Measurements from ENCODE around the gene PSMA6. TPM values are rescaled to one million over a fixed set of nuclear protein-coding genes. Genes with fewer than 3 reads are reported as not detected.

PSMA6 gene
- total and polyA plus RNA-seq, 2 experiments from 2014 or later: 171 to 225 TPM

- 86 to 89% methylated on average over 5 of the region's 5 CpGs for WGBS, 2 experiments (ENCODE audit: low coverage in 1 of 2, low lambda C conversion rate in 2 of 2, missing lambda C conversion rate in 2 of 2)
- Histone ChIP-seq H3K79me2 (ENCODE audit: insufficient read depth) (peaks cover 96% of the 10 kb centered on the region), H3K4me1 (ENCODE audit: insufficient read depth) (no peaks in the 10 kb centered on the region), H4K20me1 (ENCODE audit: insufficient read depth) (peaks cover 13% of the 10 kb centered on the region), H3K4me3 (no peak overlapping the region), H3K27ac (no peak overlapping the region), H3K9me3 (ENCODE audit: low read depth) (no peaks in the 10 kb centered on the region), H3F3A (ENCODE audit: insufficient read depth) (0 out of 2 replicates have a peak, but pooled peaks cover 5% of the 10 kb centered on the region), H3K27me3 (replicated peaks; ENCODE audit: insufficient read depth) (no peaks in the 10 kb centered on the region), H3K9ac (no peak overlapping the region), H3K9me2 (ENCODE audit: insufficient read depth) (no peaks in the 10 kb centered on the region), H3K36me3 (ENCODE audit: low read depth) (peaks cover 33% of the 10 kb centered on the region), H3K4me2 (ENCODE audit: unreplicated experiment) (no peak overlapping the region), H2AFZ (no peak overlapping the region)
- TF ChIP-seq EZH2 (IDR thresholded peaks at IDR 0.05; ENCODE audit: insufficient read depth, poor library complexity, severe bottlenecking): no peak
- TF ChIP-seq EZH2phosphoT487 (IDR thresholded peaks at IDR 0.05; ENCODE audit: insufficient read depth, low read depth): no peak
- in situ Hi-C loops (cut with MboI): no loop called here
- DNase-seq: no peak
These were observed 13.9 kb downstream of the PSMA6 start for GRCh38 chr14:35306114-35306513.

GRCh38 chr14:35317820-35318219, 25.6 kb downstream of the PSMA6 start:
- peaks cover 51% of the 10 kb centered on the region for H3K36me3 ChIP-seq (ENCODE audit: low read depth)
- no peak overlapping the region for H3K27ac ChIP-seq
- no peak overlapping the region for H3K4me3 ChIP-seq
- H3K4me2 ChIP-seq (ENCODE audit: unreplicated experiment): no peak overlapping the region
- H3K9ac ChIP-seq: no peak overlapping the region
- TF ChIP-seq EZH2phosphoT487 (IDR thresholded peaks at IDR 0.05; ENCODE audit: insufficient read depth, low read depth) (no peak), EZH2 (IDR thresholded peaks at IDR 0.05; ENCODE audit: insufficient read depth, poor library complexity, severe bottlenecking) (no peak)
- DNase-seq: no peak
- in situ Hi-C loops (cut with MboI): no loop called here
- no peaks in the 10 kb centered on the region for H4K20me1 ChIP-seq (ENCODE audit: insufficient read depth)
- no peaks in the 10 kb centered on the region; the same call in 1 of the 2 replicates for H3K79me2 ChIP-seq (ENCODE audit: insufficient read depth)
- no peaks in the 10 kb centered on the region for H3K9me3 ChIP-seq (ENCODE audit: low read depth)
- 0 out of 2 replicates have a peak, but pooled peaks cover 9% of the 10 kb centered on the region for H3F3A ChIP-seq (ENCODE audit: insufficient read depth)
- no peaks in the 10 kb centered on the region for H3K27me3 ChIP-seq (replicated peaks; ENCODE audit: insufficient read depth)
- no peaks in the 10 kb centered on the region for H3K9me2 ChIP-seq (ENCODE audit: insufficient read depth)
- 97 to 99% methylated on average over 3 of the region's 3 CpGs for WGBS, 2 experiments (ENCODE audit: low coverage in 1 of 2, low lambda C conversion rate in 2 of 2, missing lambda C conversion rate in 2 of 2)
- no peak overlapping the region for H2AFZ ChIP-seq
- no peaks in the 10 kb centered on the region for H3K4me1 ChIP-seq (ENCODE audit: insufficient read depth)

GRCh38 chr14:35319509-35319908, 27.3 kb downstream of the PSMA6 start:
- no peaks in the 10 kb centered on the region for H3K9me3 ChIP-seq (ENCODE audit: low read depth)
- H4K20me1 ChIP-seq (ENCODE audit: insufficient read depth): no peaks in the 10 kb centered on the region
- no peak overlapping the region for H2AFZ ChIP-seq
- no peaks in the 10 kb centered on the region; the same call in 1 of the 2 replicates for H3K79me2 ChIP-seq (ENCODE audit: insufficient read depth)
- no peaks in the 10 kb centered on the region for H3K4me1 ChIP-seq (ENCODE audit: insufficient read depth)
- TF ChIP-seq EZH2 (IDR thresholded peaks at IDR 0.05; ENCODE audit: insufficient read depth, poor library complexity, severe bottlenecking): no peak
- no peak for TF ChIP-seq EZH2phosphoT487 (IDR thresholded peaks at IDR 0.05; ENCODE audit: insufficient read depth, low read depth)
- H3F3A ChIP-seq (ENCODE audit: insufficient read depth): 0 out of 2 replicates have a peak, but pooled peaks cover 1% of the 10 kb centered on the region
- H3K9ac ChIP-seq: no peak overlapping the region
- no peak overlapping the region for H3K4me2 ChIP-seq (ENCODE audit: unreplicated experiment)
- no peaks in the 10 kb centered on the region for H3K27me3 ChIP-seq (replicated peaks; ENCODE audit: insufficient read depth)
- H3K36me3 ChIP-seq (ENCODE audit: low read depth): peaks cover 34% of the 10 kb centered on the region
- no peak overlapping the region for H3K4me3 ChIP-seq
- H3K27ac ChIP-seq: no peak overlapping the region
- H3K9me2 ChIP-seq (ENCODE audit: insufficient read depth): no peaks in the 10 kb centered on the region
- DNase-seq: no peak
- 97 to 98% methylated on average over 4 of the region's 4 CpGs for WGBS, 2 experiments (ENCODE audit: low coverage in 1 of 2, low lambda C conversion rate in 2 of 2, missing lambda C conversion rate in 2 of 2)
- in situ Hi-C loops (cut with MboI): no loop called here

GRCh38 chr14:35320472-35320871, 28.3 kb downstream of the PSMA6 start:
- no peaks in the 10 kb centered on the region for H3K27me3 ChIP-seq (replicated peaks; ENCODE audit: insufficient read depth)
- no peak overlapping the region for H3K27ac ChIP-seq
- no peak for TF ChIP-seq EZH2 (IDR thresholded peaks at IDR 0.05; ENCODE audit: insufficient read depth, poor library complexity, severe bottlenecking)
- no peak for TF ChIP-seq EZH2phosphoT487 (IDR thresholded peaks at IDR 0.05; ENCODE audit: insufficient read depth, low read depth)
- H4K20me1 ChIP-seq (ENCODE audit: insufficient read depth): no peaks in the 10 kb centered on the region
- H3K9ac ChIP-seq: no peak overlapping the region
- H3K9me3 ChIP-seq (ENCODE audit: low read depth): no peaks in the 10 kb centered on the region
- peaks cover 25% of the 10 kb centered on the region for H3K36me3 ChIP-seq (ENCODE audit: low read depth)
- in situ Hi-C loops (cut with MboI): no loop called here
- no peak for DNase-seq
- H3K79me2 ChIP-seq (ENCODE audit: insufficient read depth): no peaks in the 10 kb centered on the region
- 79 to 88% methylated on average over 2 of the region's 2 CpGs for WGBS, 2 experiments (ENCODE audit: low coverage in 1 of 2, low lambda C conversion rate in 2 of 2, missing lambda C conversion rate in 2 of 2)
- no peak overlapping the region for H3K4me2 ChIP-seq (ENCODE audit: unreplicated experiment)
- H3F3A ChIP-seq (ENCODE audit: insufficient read depth): no peaks in the 10 kb centered on the region
- no peaks in the 10 kb centered on the region for H3K4me1 ChIP-seq (ENCODE audit: insufficient read depth)
- no peak overlapping the region for H3K4me3 ChIP-seq
- H2AFZ ChIP-seq: no peak overlapping the region
- no peaks in the 10 kb centered on the region for H3K9me2 ChIP-seq (ENCODE audit: insufficient read depth)

- no peaks in the 10 kb centered on the region for H3K27me3 ChIP-seq (replicated peaks; ENCODE audit: insufficient read depth)
- H3K9ac ChIP-seq: no peak overlapping the region
- H2AFZ ChIP-seq: no peak overlapping the region
- no peak overlapping the region for H3K27ac ChIP-seq
- no peaks in the 10 kb centered on the region for H3K79me2 ChIP-seq (ENCODE audit: insufficient read depth)
- no peak overlapping the region for H3K4me2 ChIP-seq (ENCODE audit: unreplicated experiment)
- no peak overlapping the region for H3K4me3 ChIP-seq
- H3K9me3 ChIP-seq (ENCODE audit: low read depth): no peaks in the 10 kb centered on the region
- H4K20me1 ChIP-seq (ENCODE audit: insufficient read depth): no peaks in the 10 kb centered on the region
- in situ Hi-C loops (cut with MboI): no loop called here
- WGBS, 2 experiments (ENCODE audit: low coverage in 1 of 2, low lambda C conversion rate in 2 of 2, missing lambda C conversion rate in 2 of 2): 62 to 67% methylated on average over 1 of the region's 1 CpG
- no peaks in the 10 kb centered on the region for H3K36me3 ChIP-seq (ENCODE audit: low read depth)
- H3K4me1 ChIP-seq (ENCODE audit: insufficient read depth): no peaks in the 10 kb centered on the region
- H3K9me2 ChIP-seq (ENCODE audit: insufficient read depth): no peaks in the 10 kb centered on the region
- TF ChIP-seq EZH2 (IDR thresholded peaks at IDR 0.05; ENCODE audit: insufficient read depth, poor library complexity, severe bottlenecking) (no peak), EZH2phosphoT487 (IDR thresholded peaks at IDR 0.05; ENCODE audit: insufficient read depth, low read depth) (no peak)
- H3F3A ChIP-seq (ENCODE audit: insufficient read depth): no peaks in the 10 kb centered on the region
- no peak for DNase-seq
These were observed 34.2 kb downstream of the PSMA6 start for GRCh38 chr14:35326375-35326774.

Measured in GM23248 (cell line).